Uterus (tissue), 4 donors: ENCODE measurements around the gene C6orf15. TPM values are rescaled to one million over a fixed set of nuclear protein-coding genes. Genes with fewer than 3 reads are reported as not detected.

Experiments
- DNase-seq, 2 donors: peaks; one replicate each; pipeline ENCODE4 v3.0.0-alpha.2; 2019 to 2020
- H3K27ac ChIP-seq, 2 donors: fragments of 200-600 bp; sonication (generic); 1 replicate in 1 of 2; 2 replicates in 1 of 2; pipeline ENCODE4 v1.5.1; 2016 to 2018
- H3K27me3 ChIP-seq, 2 donors: fragments of 200-600 bp; sonication (generic); one replicate each; pipeline ENCODE4 v1.5.1; 2018 to 2019; ENCODE audit warnings: control low read depth in 1 of 2
- H3K36me3 ChIP-seq, 2 donors: fragments of 200-600 bp; sonication (generic); one replicate each; pipeline ENCODE4 v1.5.1; 2019; ENCODE audit warnings: control low read depth in 1 of 2
- H3K4me1 ChIP-seq, 2 donors: fragments of 200-600 bp; sonication (generic); one replicate each; pipeline ENCODE4 v1.5.1; 2018 to 2019; ENCODE audit warnings: control low read depth in 1 of 2
- H3K4me3 ChIP-seq, 2 donors: fragments of 200-600 bp; sonication (generic); 1 replicate in 1 of 2; 2 replicates in 1 of 2; pipeline ENCODE4 v1.5.1; 2018 to 2019; ENCODE audit warnings: mild to moderate bottlenecking in 1 of 2
- H3K9me3 ChIP-seq, 2 donors: fragments of 200-600 bp; sonication (generic); one replicate each; pipeline ENCODE4 v1.5.1; 2019; ENCODE audit warnings: control low read depth in 1 of 2
- POLR2A ChIP-seq, 2 donors: fragments of 450-650 bp; IDR thresholded peaks; one replicate each; pipeline ENCODE4 v1.6.1; 2016; ENCODE audit warnings: antibody characterized with exemption in 2 of 2, mild to moderate bottlenecking in 1 of 2, moderate library complexity in 1 of 2
- intact Hi-C: fragments of 100-400 bp; cut with DNase I; formaldehyde crosslinking; loops from one replicate; pipeline ENCODE4 v1.15.1; 2023; ENCODE audit warnings: low total_unique reads
- total RNA-seq, 4 donors: library from RNA; depleted of rRNA in 3 of 4; stranded (reverse); fragments of >200 nt in 3 of 4; gene quantifications; one replicate each; pipeline versions ENCODE4 v1.1.0 to v1.2.4, GENCODE V29; 2014 to 2023
- TF ChIP-seq, protein P1 (sequence below), 4 experiments: fragments of 200-600 bp in 2 of 4; fragments of 450-650 bp in 2 of 4; sonication (generic) in 2 of 4; IDR thresholded peaks; one replicate each; pipeline ENCODE4 v1.5.1; 2016 to 2019; ENCODE audit warnings: antibody characterized with exemption in 4 of 4, mild to moderate bottlenecking in 2 of 4, moderate library complexity in 1 of 4
- donor health status: DM: yes; HTN: yes; CAD: no.

The C6orf15 gene
- total RNA-seq, 4 donors from 2014 or later = 0.35 TPM; not detected in 3

DNA sequence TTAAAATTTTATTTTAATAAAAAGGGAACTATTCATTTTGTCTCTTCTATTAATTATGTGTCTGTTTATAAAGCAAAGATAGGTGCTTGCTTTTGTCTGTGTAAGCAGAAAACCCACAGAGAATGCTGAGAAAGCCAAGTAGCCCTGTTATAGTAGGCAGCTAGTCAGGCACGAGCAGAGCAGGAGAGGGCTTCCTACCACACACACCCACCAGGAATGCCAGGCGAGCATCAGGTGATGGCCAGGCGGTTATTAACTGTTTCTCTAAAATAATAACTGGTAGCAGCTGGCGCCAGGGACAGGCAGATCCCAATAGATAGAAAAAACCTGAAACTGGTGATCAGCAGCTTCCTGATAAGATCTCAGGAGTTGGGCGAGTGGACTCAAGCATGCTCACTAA lies 15.7 kb downstream of the C6orf15 start:
- no peak overlapping the region for H3K27ac ChIP-seq
- H3K4me3 ChIP-seq = no peak overlapping the region
- H3K36me3 ChIP-seq = no peaks in the 10 kb centered on the region
- intact Hi-C loops = no loop called here
- DNase-seq = no peak
- no peaks in the 10 kb centered on the region for H3K9me3 ChIP-seq
- H3K27me3 ChIP-seq = no peaks in the 10 kb centered on the region
- no peaks in the 10 kb centered on the region for H3K4me1 ChIP-seq
- no peak for TF ChIP-seq POLR2A (IDR thresholded peaks at IDR 0.05)
- TF ChIP-seq, protein P1, sequence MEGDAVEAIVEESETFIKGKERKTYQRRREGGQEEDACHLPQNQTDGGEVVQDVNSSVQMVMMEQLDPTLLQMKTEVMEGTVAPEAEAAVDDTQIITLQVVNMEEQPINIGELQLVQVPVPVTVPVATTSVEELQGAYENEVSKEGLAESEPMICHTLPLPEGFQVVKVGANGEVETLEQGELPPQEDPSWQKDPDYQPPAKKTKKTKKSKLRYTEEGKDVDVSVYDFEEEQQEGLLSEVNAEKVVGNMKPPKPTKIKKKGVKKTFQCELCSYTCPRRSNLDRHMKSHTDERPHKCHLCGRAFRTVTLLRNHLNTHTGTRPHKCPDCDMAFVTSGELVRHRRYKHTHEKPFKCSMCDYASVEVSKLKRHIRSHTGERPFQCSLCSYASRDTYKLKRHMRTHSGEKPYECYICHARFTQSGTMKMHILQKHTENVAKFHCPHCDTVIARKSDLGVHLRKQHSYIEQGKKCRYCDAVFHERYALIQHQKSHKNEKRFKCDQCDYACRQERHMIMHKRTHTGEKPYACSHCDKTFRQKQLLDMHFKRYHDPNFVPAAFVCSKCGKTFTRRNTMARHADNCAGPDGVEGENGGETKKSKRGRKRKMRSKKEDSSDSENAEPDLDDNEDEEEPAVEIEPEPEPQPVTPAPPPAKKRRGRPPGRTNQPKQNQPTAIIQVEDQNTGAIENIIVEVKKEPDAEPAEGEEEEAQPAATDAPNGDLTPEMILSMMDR (IDR thresholded peaks at IDR 0.05) = no peak

DNA sequence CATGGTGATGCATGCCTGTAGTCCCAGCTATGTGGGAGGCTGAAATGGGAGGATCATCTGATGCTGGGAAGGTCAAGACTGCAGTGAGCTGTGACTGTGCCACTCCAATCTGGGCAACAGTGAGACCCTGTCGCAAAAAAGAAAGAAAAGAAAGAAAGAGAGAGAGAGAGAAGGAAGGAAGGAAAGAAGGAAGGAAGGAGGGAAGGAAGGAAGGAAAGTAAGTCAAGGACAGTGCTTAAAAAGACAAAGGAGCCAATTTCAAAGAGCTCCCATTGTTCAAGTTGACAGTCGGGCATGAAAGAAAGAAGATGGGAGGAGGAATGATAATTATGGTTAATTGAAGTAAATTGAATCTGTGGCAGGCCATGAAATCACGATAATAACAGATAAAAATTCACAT lies 16.2 kb downstream of the C6orf15 start:
- H3K27ac ChIP-seq = no peak overlapping the region
- no peaks in the 10 kb centered on the region for H3K27me3 ChIP-seq
- H3K4me1 ChIP-seq = no peaks in the 10 kb centered on the region
- H3K9me3 ChIP-seq = no peaks in the 10 kb centered on the region
- H3K4me3 ChIP-seq = no peak overlapping the region
- TF ChIP-seq POLR2A (IDR thresholded peaks at IDR 0.05) = no peak
- TF ChIP-seq, protein P1 (IDR thresholded peaks at IDR 0.05) = no peak
- DNase-seq = no peak
- intact Hi-C loops = no loop called here
- no peaks in the 10 kb centered on the region for H3K36me3 ChIP-seq

DNA sequence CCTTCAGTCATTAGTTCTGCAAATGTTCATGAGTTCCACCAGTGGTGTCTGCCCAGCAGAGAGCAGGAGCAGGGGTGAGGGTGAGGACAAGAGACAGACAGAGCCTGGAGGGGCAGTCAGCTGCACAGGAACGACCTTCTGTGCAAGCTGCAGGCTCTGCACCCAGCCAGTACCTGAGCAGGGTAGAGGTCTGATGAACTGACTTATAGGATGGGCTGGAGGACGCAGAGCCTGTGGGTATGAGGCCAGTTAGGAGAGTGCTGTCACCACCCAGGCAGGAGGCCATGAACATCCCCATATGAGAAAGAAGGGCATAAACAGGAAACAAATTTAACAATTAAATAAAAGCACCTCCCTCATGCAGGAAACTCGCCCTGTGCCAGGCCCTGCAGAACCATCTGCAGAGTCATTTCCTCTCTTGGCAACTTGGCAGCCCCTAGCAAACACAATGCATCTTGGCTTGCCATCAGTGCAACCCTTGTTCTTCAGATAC lies 17.9 kb downstream of the C6orf15 start:
- Histone ChIP-seq H3K36me3 (no peaks in the 10 kb centered on the region), H3K4me3 (no peak overlapping the region), H3K4me1 (no peaks in the 10 kb centered on the region), H3K27ac (no peak overlapping the region), H3K27me3 (no peaks in the 10 kb centered on the region), H3K9me3 (no peaks in the 10 kb centered on the region)
- DNase-seq = no peak
- intact Hi-C loops = no loop called here
- TF ChIP-seq, protein P1 (IDR thresholded peaks at IDR 0.05) = no peak

GRCh38 chr6:31092769-31093505 lies 19.4 kb downstream of the C6orf15 start:
- no peaks in the 10 kb centered on the region for H3K27me3 ChIP-seq
- H3K36me3 ChIP-seq = no peaks in the 10 kb centered on the region
- intact Hi-C loops = no loop called here
- no peaks in the 10 kb centered on the region for H3K9me3 ChIP-seq
- H3K27ac ChIP-seq = no peak overlapping the region
- DNase-seq = no peak
- no peak overlapping the region for H3K4me3 ChIP-seq
- TF ChIP-seq, protein P1 (IDR thresholded peaks at IDR 0.05) = no peak
- no peak for TF ChIP-seq POLR2A (IDR thresholded peaks at IDR 0.05)
- H3K4me1 ChIP-seq = no peaks in the 10 kb centered on the region

DNA sequence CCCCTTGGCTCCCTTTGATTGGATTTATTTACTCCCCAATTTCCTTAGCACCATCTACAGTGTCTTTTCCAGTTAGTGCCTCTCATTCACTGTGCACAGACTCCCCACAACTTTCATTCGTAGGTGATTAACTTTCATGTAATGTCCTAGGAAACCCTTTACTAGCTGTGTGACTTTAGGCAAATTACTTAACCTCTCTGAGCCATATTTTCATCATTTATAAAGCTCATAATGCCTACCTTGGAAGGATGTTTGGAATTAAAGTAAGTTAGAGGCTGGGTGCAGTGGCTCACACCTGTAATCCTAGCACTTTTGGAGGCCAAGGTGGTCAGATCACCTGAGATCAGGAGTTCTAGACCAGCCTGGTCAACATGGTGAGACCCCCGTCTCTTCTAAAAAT lies 20.1 kb downstream of the C6orf15 start:
- no peaks in the 10 kb centered on the region for H3K4me1 ChIP-seq
- no peaks in the 10 kb centered on the region for H3K9me3 ChIP-seq
- H3K27me3 ChIP-seq = no peaks in the 10 kb centered on the region
- intact Hi-C loops = no loop called here
- DNase-seq = no peak
- no peaks in the 10 kb centered on the region for H3K36me3 ChIP-seq
- no peak overlapping the region for H3K4me3 ChIP-seq
- H3K27ac ChIP-seq = no peak overlapping the region
- TF ChIP-seq POLR2A (IDR thresholded peaks at IDR 0.05) = no peak
- TF ChIP-seq, protein P1 (IDR thresholded peaks at IDR 0.05) = no peak
